Neural cell (in vitro differentiated cells): ENCODE measurements around the gene ATE1. TPM values are rescaled to one million over a fixed set of nuclear protein-coding genes. Genes with fewer than 3 reads are reported as not detected.

ENCODE experiments used
- H2AFZ ChIP-seq: fragments of 200-600, 300-800 bp; sonication (generic), shearing (Covaris generic); 2 replicates; pipeline ENCODE4 v1.6.0; 2014; ENCODE audit warnings: low read depth, mild to moderate bottlenecking, antibody characterized with exemption, low read length, moderate library complexity
- H3F3A ChIP-seq: fragments of 200-600 bp; shearing (Covaris generic); 2 replicates; pipeline ENCODE4 v1.6.1; 2016; ENCODE audit warnings: mild to moderate bottlenecking, moderate library complexity, mixed read lengths, antibody characterized with exemption, low read length; ENCODE audit not compliant: insufficient read depth, poor library complexity, severe bottlenecking
- H3K27ac ChIP-seq: fragments of 200-600, 300-800 bp; sonication (generic), shearing (Covaris generic); 2 replicates; pipeline ENCODE4 v1.5.1; 2014; ENCODE audit warnings: mild to moderate bottlenecking, low read length, moderate library complexity
- H3K27me3 ChIP-seq: fragments of 300-800, 200-600 bp; sonication (generic), shearing (Covaris generic); 2 replicates; pipeline ENCODE4 v1.6.0; 2014; ENCODE audit warnings: mild to moderate bottlenecking, low read depth, low read length, moderate library complexity; ENCODE audit not compliant: insufficient read depth
- H3K36me3 ChIP-seq: fragments of 300-800, 200-600 bp; sonication (generic), shearing (Covaris generic); 2 replicates; pipeline ENCODE4 v1.5.1; 2014; ENCODE audit warnings: mild to moderate bottlenecking, antibody characterized with exemption, low read length, moderate library complexity; ENCODE audit not compliant: insufficient read depth
- H3K4me2 ChIP-seq: fragments of 300-800, 200-600 bp; sonication (generic), shearing (Covaris generic); 2 replicates; pipeline ENCODE4 v1.6.0; 2014; ENCODE audit warnings: mild to moderate bottlenecking, low read length
- H3K4me3 ChIP-seq: fragments of 300-800, 200-600 bp; sonication (generic), shearing (Covaris generic); 2 replicates; pipeline ENCODE4 v1.5.1; 2014; ENCODE audit warnings: mild to moderate bottlenecking, low read length, moderate library complexity
- H3K79me2 ChIP-seq: fragments of 200-600 bp; shearing (Covaris generic); replicated peaks from 2 replicates; pipeline ENCODE4 v1.6.0; 2014; ENCODE audit warnings: mild to moderate bottlenecking, low read length, moderate library complexity; ENCODE audit not compliant: insufficient read depth
- H3K9ac ChIP-seq: fragments of 300-800, 200-600 bp; sonication (generic), shearing (Covaris generic); 2 replicates; pipeline ENCODE4 v1.6.1; 2016; ENCODE audit warnings: mild to moderate bottlenecking, low read length, mixed read lengths
- H3K9me2 ChIP-seq: fragments of 200-600 bp; shearing (Covaris generic); 2 replicates; pipeline ENCODE4 v1.6.1; 2016; ENCODE audit warnings: mild to moderate bottlenecking, low read length, mixed read lengths; ENCODE audit not compliant: insufficient read depth
- H3K9me3 ChIP-seq: fragments of 200-600, 300-800 bp; sonication (generic), shearing (Covaris generic); 2 replicates; pipeline ENCODE4 v1.6.1; 2016; ENCODE audit warnings: mild to moderate bottlenecking, mixed run types, low read length, moderate library complexity, mixed read lengths
- H4K20me1 ChIP-seq: fragments of 200-600 bp; shearing (Covaris generic); 2 replicates; pipeline ENCODE4 v1.6.1; 2016; ENCODE audit warnings: mild to moderate bottlenecking, mixed run types; ENCODE audit not compliant: insufficient read depth
- CTCF ChIP-seq: fragments of 450-650 bp; IDR thresholded peaks from 2 replicates; pipeline ENCODE4 v1.5.1; 2014; ENCODE audit warnings: antibody characterized with exemption, mild to moderate bottlenecking, moderate library complexity; ENCODE audit not compliant: poor library complexity, severe bottlenecking
- EP300 ChIP-seq: fragments of 450-650 bp; conservative IDR thresholded peaks from 2 replicates; pipeline ENCODE4 v1.6.1; 2014; ENCODE audit warnings: antibody characterized with exemption, mild to moderate bottlenecking, moderate library complexity; ENCODE audit not compliant: poor library complexity, severe bottlenecking
- EZH2 ChIP-seq: fragments of 200-600, 300-800 bp; shearing (Covaris generic), sonication (generic); IDR thresholded peaks from 2 replicates; pipeline ENCODE4 v1.6.1; 2014; ENCODE audit warnings: antibody characterized with exemption, low read length, borderline replicate concordance, mild to moderate bottlenecking; ENCODE audit not compliant: insufficient read depth, poor library complexity, severe bottlenecking
- MXI1 ChIP-seq: fragments of 450-650 bp; conservative IDR thresholded peaks from 2 replicates; pipeline ENCODE4 v1.6.1; 2014; ENCODE audit warnings: antibody characterized with exemption, mild to moderate bottlenecking; ENCODE audit not compliant: poor library complexity, severe bottlenecking
- RAD21 ChIP-seq: fragments of 450-650 bp; conservative IDR thresholded peaks from 2 replicates; pipeline ENCODE4 v1.6.1; 2014; ENCODE audit warnings: antibody characterized with exemption, mild to moderate bottlenecking, moderate library complexity
- SMC3 ChIP-seq: fragments of 450-650 bp; conservative IDR thresholded peaks from 2 replicates; pipeline ENCODE4 v1.6.1; 2014; ENCODE audit warnings: antibody characterized with exemption, mild to moderate bottlenecking, moderate library complexity; ENCODE audit not compliant: poor library complexity
- polyA plus RNA-seq: library from polyadenylated mRNA; depleted of rRNA; stranded (reverse); fragments of >200 nt; gene quantifications from 2 replicates; pipeline ENCODE4 v1.2.3, GENCODE V29; 2014
- TF ChIP-seq, protein P1 (sequence below): IDR thresholded peaks from 2 replicates; pipeline ENCODE4 v1.6.1; 2012; ENCODE audit warnings: borderline replicate concordance

Gene ATE1
- polyA plus RNA-seq, 1 donor from 2014 or later, result 23.7 TPM

DNA sequence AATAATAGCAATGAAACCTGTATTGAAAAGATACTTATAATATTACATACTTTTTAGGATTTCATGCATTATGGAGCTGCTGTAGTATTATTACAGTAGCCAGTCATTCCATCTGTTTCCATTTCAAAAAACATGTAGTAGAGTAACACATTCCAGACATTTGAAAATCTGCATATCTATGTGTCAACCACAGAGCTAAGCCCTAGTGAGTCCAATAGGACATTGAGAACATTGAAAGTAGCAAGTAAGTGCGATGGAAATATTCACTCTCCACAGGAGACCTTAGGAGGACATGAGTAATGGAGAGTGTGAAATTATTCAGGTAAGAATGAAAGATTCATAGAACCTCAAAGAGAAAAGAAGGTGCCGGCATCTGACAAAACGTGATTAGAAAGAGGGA is 31.8 kb upstream of the ATE1 start:
- Histone ChIP-seq H3K9me2 (no peaks in the 10 kb centered on the region), H3F3A (no peaks in the 10 kb centered on the region), H3K27ac (no peak overlapping the region), H3K9ac (no peak overlapping the region), H3K79me2 (no peaks in the 10 kb centered on the region), H3K9me3 (no peaks in the 10 kb centered on the region), H3K4me2 (no peak overlapping the region), H3K27me3 (no peaks in the 10 kb centered on the region), H4K20me1 (no peaks in the 10 kb centered on the region), H3K36me3 (no peaks in the 10 kb centered on the region), H2AFZ (no peak overlapping the region), H3K4me3 (no peak overlapping the region)
- TF ChIP-seq MXI1 (no peak), SMC3 (no peak), RAD21 (no peak), CTCF (no peak)
- TF ChIP-seq, protein P1, sequence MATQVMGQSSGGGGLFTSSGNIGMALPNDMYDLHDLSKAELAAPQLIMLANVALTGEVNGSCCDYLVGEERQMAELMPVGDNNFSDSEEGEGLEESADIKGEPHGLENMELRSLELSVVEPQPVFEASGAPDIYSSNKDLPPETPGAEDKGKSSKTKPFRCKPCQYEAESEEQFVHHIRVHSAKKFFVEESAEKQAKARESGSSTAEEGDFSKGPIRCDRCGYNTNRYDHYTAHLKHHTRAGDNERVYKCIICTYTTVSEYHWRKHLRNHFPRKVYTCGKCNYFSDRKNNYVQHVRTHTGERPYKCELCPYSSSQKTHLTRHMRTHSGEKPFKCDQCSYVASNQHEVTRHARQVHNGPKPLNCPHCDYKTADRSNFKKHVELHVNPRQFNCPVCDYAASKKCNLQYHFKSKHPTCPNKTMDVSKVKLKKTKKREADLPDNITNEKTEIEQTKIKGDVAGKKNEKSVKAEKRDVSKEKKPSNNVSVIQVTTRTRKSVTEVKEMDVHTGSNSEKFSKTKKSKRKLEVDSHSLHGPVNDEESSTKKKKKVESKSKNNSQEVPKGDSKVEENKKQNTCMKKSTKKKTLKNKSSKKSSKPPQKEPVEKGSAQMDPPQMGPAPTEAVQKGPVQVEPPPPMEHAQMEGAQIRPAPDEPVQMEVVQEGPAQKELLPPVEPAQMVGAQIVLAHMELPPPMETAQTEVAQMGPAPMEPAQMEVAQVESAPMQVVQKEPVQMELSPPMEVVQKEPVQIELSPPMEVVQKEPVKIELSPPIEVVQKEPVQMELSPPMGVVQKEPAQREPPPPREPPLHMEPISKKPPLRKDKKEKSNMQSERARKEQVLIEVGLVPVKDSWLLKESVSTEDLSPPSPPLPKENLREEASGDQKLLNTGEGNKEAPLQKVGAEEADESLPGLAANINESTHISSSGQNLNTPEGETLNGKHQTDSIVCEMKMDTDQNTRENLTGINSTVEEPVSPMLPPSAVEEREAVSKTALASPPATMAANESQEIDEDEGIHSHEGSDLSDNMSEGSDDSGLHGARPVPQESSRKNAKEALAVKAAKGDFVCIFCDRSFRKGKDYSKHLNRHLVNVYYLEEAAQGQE, result no peak

DNA sequence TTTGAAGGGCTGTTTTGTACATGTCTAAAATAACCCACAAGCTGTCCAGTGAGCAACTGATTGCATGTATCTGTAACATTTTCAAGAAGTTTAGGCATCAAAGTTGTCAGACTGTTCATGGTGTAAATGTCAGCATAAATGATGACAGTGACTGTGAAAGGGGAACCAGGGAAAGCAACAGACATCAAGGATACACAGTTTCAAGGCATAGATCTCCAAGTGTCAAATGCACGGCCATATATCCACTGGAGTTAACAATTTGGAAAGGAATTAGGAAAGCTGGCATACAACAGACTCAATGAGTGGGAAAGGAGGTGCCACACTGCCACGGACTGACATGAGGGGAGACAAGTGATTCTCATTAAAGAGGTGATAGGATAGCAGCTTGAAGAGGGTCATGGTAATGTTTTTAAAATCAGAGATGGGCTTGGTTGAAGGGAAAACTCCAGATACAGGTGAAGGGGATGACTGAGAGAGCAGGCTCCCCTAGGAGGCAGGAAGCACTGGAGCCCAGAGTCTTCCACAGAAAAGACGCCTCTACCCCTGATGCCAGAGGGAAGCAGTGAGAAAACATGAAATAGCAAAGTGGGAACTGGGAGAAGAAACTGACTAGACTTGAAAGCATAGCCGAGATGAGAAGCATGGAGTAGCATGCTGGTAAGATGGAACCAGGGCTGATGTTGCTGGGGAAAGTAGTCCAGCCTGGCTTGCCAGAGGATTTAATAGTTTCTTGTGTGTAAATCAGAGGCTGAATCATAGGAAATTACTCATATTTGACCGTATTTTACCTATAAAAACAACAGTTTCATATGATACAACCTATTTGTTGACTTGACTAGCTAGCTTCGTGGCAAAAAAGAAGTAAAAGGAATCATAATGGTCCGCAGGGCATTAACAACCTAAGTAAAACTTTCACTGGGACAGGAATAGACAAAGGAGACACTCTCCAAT is 28.6 kb upstream of the ATE1 start:
- H3K4me2 ChIP-seq, result no peak overlapping the region
- H3K4me3 ChIP-seq, result no peak overlapping the region
- TF ChIP-seq EP300, result no peak
- no peak for TF ChIP-seq CTCF
- no peak for TF ChIP-seq MXI1
- TF ChIP-seq EZH2, result no peak
- no peaks in the 10 kb centered on the region for H3F3A ChIP-seq
- no peaks in the 10 kb centered on the region for H3K79me2 ChIP-seq
- H3K27ac ChIP-seq, result no peak overlapping the region
- H3K9me2 ChIP-seq, result no peaks in the 10 kb centered on the region
- H3K27me3 ChIP-seq, result no peaks in the 10 kb centered on the region
- no peaks in the 10 kb centered on the region for H3K36me3 ChIP-seq
- no peaks in the 10 kb centered on the region for H3K9me3 ChIP-seq
- H4K20me1 ChIP-seq, result no peaks in the 10 kb centered on the region
- no peak overlapping the region for H3K9ac ChIP-seq
- no peak overlapping the region for H2AFZ ChIP-seq
